Thoracic aorta (tissue), 2 donors: ENCODE results near the gene BBOX1. TPM values are rescaled to one million over a fixed set of nuclear protein-coding genes. Genes with fewer than 3 reads are reported as not detected.

Source experiments
- ATAC-seq: fragments of 150-250 bp; one replicate; pipeline ENCODE4 v1.8.0; 2017; ENCODE audit warnings: low read depth; ENCODE audit not compliant: insufficient number of reproducible peaks, low FRiP score
- DNase-seq: peaks from one replicate; pipeline ENCODE4 v3.0.0-alpha.2; 2020; ENCODE audit warnings: low spot score
- H3K27ac ChIP-seq, 2 donors: fragments of 200-600 bp; sonication (generic); 1 replicate in 1 of 2; 2 replicates in 1 of 2; pipeline ENCODE4 v1.5.1; 2016; ENCODE audit warnings: mild to moderate bottlenecking in 2 of 2, moderate library complexity in 2 of 2
- H3K27me3 ChIP-seq: fragments of 200-600 bp; sonication (generic); replicated peaks from 2 replicates; pipeline ENCODE4 v1.6.0; 2016; ENCODE audit warnings: mild to moderate bottlenecking; ENCODE audit not compliant: insufficient read depth
- H3K36me3 ChIP-seq: fragments of 200-600 bp; sonication (generic); one replicate; pipeline ENCODE4 v1.5.1; 2016
- H3K4me1 ChIP-seq, 2 donors: fragments of 200-600 bp; sonication (generic); 1 replicate in 1 of 2; 2 replicates in 1 of 2; pipeline versions ENCODE4 v1.5.1 to v1.6.0; 2016; ENCODE audit warnings: low read depth in 2 of 2, mild to moderate bottlenecking in 1 of 2; ENCODE audit not compliant: control insufficient read depth in 1 of 2
- H3K4me3 ChIP-seq: fragments of 200-600 bp; sonication (generic); 2 replicates; pipeline ENCODE4 v1.5.1; 2016; ENCODE audit warnings: mild to moderate bottlenecking
- H3K9me3 ChIP-seq: fragments of 200-600 bp; sonication (generic); 2 replicates; pipeline ENCODE4 v1.5.1; 2016
- CTCF ChIP-seq: fragments of 200-600 bp; sonication (generic); IDR thresholded peaks from one replicate; pipeline ENCODE4 v1.5.1; 2019; ENCODE audit warnings: antibody characterized with exemption
- total RNA-seq, 2 donors: library from RNA; depleted of rRNA; stranded (reverse); fragments of >200 nt; gene quantifications; one replicate each; pipeline versions ENCODE4 v1.1.0 to v1.2.3, GENCODE V29; 2016

BBOX1 gene
- total RNA-seq, 2 donors from 2014 or later = not detected

GRCh38 chr11:27159335-27159679 is 118.7 kb downstream of the BBOX1 start:
- Histone ChIP-seq H3K27me3 (no peaks in the 10 kb centered on the region), H3K4me1 (peaks cover 0 to 10% of the 10 kb centered on the region in 2 donors), H3K36me3 (no peaks in the 10 kb centered on the region), H3K9me3 (no peaks in the 10 kb centered on the region), H3K27ac (peak overlapping the region; percentile 6 to 22), H3K4me3 (no peak overlapping the region)
- DNase-seq (no peak), ATAC-seq (no peak)
- no peak for TF ChIP-seq CTCF

- Histone ChIP-seq H3K4me3 (no peak overlapping the region), H3K9me3 (no peaks in the 10 kb centered on the region), H3K27ac (no peak overlapping the region), H3K36me3 (no peaks in the 10 kb centered on the region), H3K4me1 (peaks cover 0 to 10% of the 10 kb centered on the region in 2 donors), H3K27me3 (no peaks in the 10 kb centered on the region)
- ATAC-seq (no peak), DNase-seq (no peak)
- TF ChIP-seq CTCF = no peak
Observed at GRCh38 chr11:27161071-27161470, 120.5 kb downstream of the BBOX1 start.

- H3K36me3 ChIP-seq = no peaks in the 10 kb centered on the region
- ATAC-seq (no peak), DNase-seq (no peak)
- no peaks in the 10 kb centered on the region for H3K9me3 ChIP-seq
- no peak overlapping the region for H3K4me3 ChIP-seq
- H3K4me1 ChIP-seq = peaks cover 0 to 10% of the 10 kb centered on the region in 2 donors
- no peak for TF ChIP-seq CTCF
- H3K27me3 ChIP-seq = no peaks in the 10 kb centered on the region
- no peak overlapping the region for H3K27ac ChIP-seq
Observed at GRCh38 chr11:27162237-27162636, 121.6 kb downstream of the BBOX1 start.

GRCh38 chr11:27166130-27166529 is 125.5 kb downstream of the BBOX1 start:
- DNase-seq (no peak), ATAC-seq (no peak)
- H3K4me1 ChIP-seq = no peaks in the 10 kb centered on the region
- TF ChIP-seq CTCF = no peak
- no peaks in the 10 kb centered on the region for H3K27me3 ChIP-seq
- no peak overlapping the region for H3K27ac ChIP-seq
- H3K9me3 ChIP-seq = no peaks in the 10 kb centered on the region
- no peaks in the 10 kb centered on the region for H3K36me3 ChIP-seq
- H3K4me3 ChIP-seq = no peak overlapping the region

- ATAC-seq = no peak
- no peak for TF ChIP-seq CTCF
- Histone ChIP-seq H3K27me3 (no peaks in the 10 kb centered on the region), H3K9me3 (no peaks in the 10 kb centered on the region), H3K4me1 (no peaks in the 10 kb centered on the region), H3K27ac (no peak overlapping the region), H3K4me3 (no peak overlapping the region), H3K36me3 (no peaks in the 10 kb centered on the region)
- DNase-seq = no peak
Observed at GRCh38 chr11:27171376-27171958, 130.9 kb downstream of the BBOX1 start.
